GM23248 (cell line): Measurements from ENCODE around the gene DAB1. TPM values are rescaled to one million over a fixed set of nuclear protein-coding genes. Genes with fewer than 3 reads are reported as not detected.
"Not testable (repeated sequence)": the region's sequence is repeated elsewhere in the genome, so short reads cannot be mapped to it uniquely, and the experiment has no call there.

Experiments
- DNase-seq: peaks from one replicate; pipeline ENCODE4 v3.0.0-alpha.2; 2015
- H2AFZ ChIP-seq: fragments of 200-600 bp; sonication (generic); 2 replicates; pipeline ENCODE4 v1.6.1; 2016; ENCODE audit warnings: antibody characterized with exemption
- H3F3A ChIP-seq: fragments of 200-600 bp; sonication (generic); 2 replicates; pipeline ENCODE4 v1.6.1; 2016; ENCODE audit warnings: mild to moderate bottlenecking, antibody characterized with exemption, mixed run types; ENCODE audit not compliant: insufficient read depth
- H3K27ac ChIP-seq: fragments of 200-600 bp; sonication (generic); 2 replicates; pipeline ENCODE4 v1.5.1; 2016; ENCODE audit warnings: mild to moderate bottlenecking
- H3K27me3 ChIP-seq: fragments of 200-600 bp; sonication (generic); replicated peaks from 2 replicates; pipeline ENCODE4 v1.6.1; 2016; ENCODE audit warnings: mild to moderate bottlenecking; ENCODE audit not compliant: insufficient read depth
- H3K36me3 ChIP-seq: fragments of 200-600 bp; sonication (generic); 2 replicates; pipeline ENCODE4 v1.6.1; 2016; ENCODE audit warnings: low read depth, mild to moderate bottlenecking
- H3K4me1 ChIP-seq: fragments of 200-600 bp; sonication (generic); 2 replicates; pipeline ENCODE4 v1.6.1; 2016; ENCODE audit warnings: mild to moderate bottlenecking; ENCODE audit not compliant: insufficient read depth
- H3K4me2 ChIP-seq: fragments of 200-600 bp; sonication (generic); one replicate; pipeline ENCODE4 v1.6.1; 2016; ENCODE audit warnings: mild to moderate bottlenecking; ENCODE audit not compliant: unreplicated experiment
- H3K4me3 ChIP-seq: fragments of 200-600 bp; sonication (generic); 2 replicates; pipeline ENCODE4 v1.5.1; 2016; ENCODE audit warnings: mild to moderate bottlenecking
- H3K79me2 ChIP-seq: fragments of 200-600 bp; sonication (generic); 2 replicates; pipeline ENCODE4 v1.6.1; 2016; ENCODE audit warnings: mild to moderate bottlenecking; ENCODE audit not compliant: insufficient read depth
- H3K9ac ChIP-seq: fragments of 200-600 bp; sonication (generic); 2 replicates; pipeline ENCODE4 v1.6.1; 2016; ENCODE audit warnings: mild to moderate bottlenecking
- H3K9me2 ChIP-seq: fragments of 200-600 bp; sonication (generic); 2 replicates; pipeline ENCODE4 v1.6.1; 2016; ENCODE audit warnings: mixed run types, mild to moderate bottlenecking, moderate library complexity; ENCODE audit not compliant: insufficient read depth
- H3K9me3 ChIP-seq: fragments of 200-600 bp; sonication (generic); one replicate; pipeline ENCODE4 v1.6.1; 2017; ENCODE audit warnings: low read depth
- H4K20me1 ChIP-seq: fragments of 200-600 bp; sonication (generic); 2 replicates; pipeline ENCODE4 v1.6.0; 2016; ENCODE audit not compliant: insufficient read depth
- EZH2 ChIP-seq: fragments of 200-600 bp; sonication (generic); IDR thresholded peaks from 2 replicates; pipeline ENCODE4 v1.6.1; 2018; ENCODE audit warnings: antibody characterized with exemption, mild to moderate bottlenecking; ENCODE audit not compliant: insufficient read depth, poor library complexity, severe bottlenecking
- EZH2phosphoT487 ChIP-seq: fragments of 200-600 bp; sonication (generic); IDR thresholded peaks from 2 replicates; pipeline ENCODE4 v1.6.1; 2018; ENCODE audit warnings: antibody characterized with exemption, moderate library complexity, mild to moderate bottlenecking, low read depth; ENCODE audit not compliant: insufficient read depth
- WGBS, 2 experiments: methylation state at CpG; one replicate each; pipeline ENCODE4 v1.1.6; 2015 to 2017; ENCODE audit warnings: low lambda C conversion rate in 2 of 2, low coverage in 1 of 2; ENCODE audit errors: missing lambda C conversion rate in 2 of 2; 5-methylcytosine and 5-hydroxymethylcytosine counted together
- in situ Hi-C: fragments of 300-500 bp; cut with MboI; formaldehyde crosslinking; loops from 2 replicates; pipeline ENCODE4 v1.15.0; 2020
- polyA plus RNA-seq: library from polyadenylated mRNA; unstranded; fragments of >200 nt; fragmentation: Nextera tagmentation; extraction: Ambion mirVana; gene quantifications from 2 replicates; pipeline ENCODE4 v1.2.1, GENCODE V29; 2016
- total RNA-seq: library from RNA; depleted of rRNA; stranded (reverse); fragments of >200 nt; shearing (Covaris generic); gene quantifications from 2 replicates; pipeline ENCODE4 v1.2.3, GENCODE V29; 2014

The DAB1 gene
- total and polyA plus RNA-seq, 2 experiments from 2014 or later, result 0.11 to 0.39 TPM

DNA sequence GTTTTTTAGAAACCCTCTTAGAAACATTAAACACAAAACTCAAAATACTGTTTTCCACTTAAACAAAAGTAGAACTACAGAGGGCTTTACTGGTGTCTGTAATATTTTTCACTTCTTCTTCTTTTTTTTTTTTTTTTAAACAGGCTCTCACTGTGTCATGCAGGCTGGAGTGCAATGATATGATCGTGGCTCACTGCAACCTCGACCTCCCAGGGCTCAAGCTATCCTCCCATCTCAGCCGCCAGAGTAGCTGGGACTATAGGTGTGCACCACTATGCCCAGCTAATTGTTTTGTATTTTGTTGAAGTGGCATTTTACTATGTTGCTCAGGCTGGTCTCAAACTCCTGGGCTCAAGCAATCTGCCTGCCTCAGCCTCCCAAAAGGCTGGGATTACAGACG, 194.8 kb downstream of the DAB1 start:
- Histone ChIP-seq H2AFZ (no peak overlapping the region), H3K9me2 (no peaks in the 10 kb centered on the region), H3K4me3 (no peak overlapping the region), H3F3A (no peaks in the 10 kb centered on the region), H3K27me3 (no peaks in the 10 kb centered on the region), H3K27ac (no peak overlapping the region), H3K9ac (no peak overlapping the region), H3K4me1 (no peaks in the 10 kb centered on the region), H3K9me3 (no peaks in the 10 kb centered on the region), H4K20me1 (no peaks in the 10 kb centered on the region), H3K36me3 (no peaks in the 10 kb centered on the region), H3K4me2 (no peak overlapping the region), H3K79me2 (no peaks in the 10 kb centered on the region)
- no peak for DNase-seq
- TF ChIP-seq EZH2phosphoT487, result no peak
- 37 to 42% methylated on average over 4 of the region's 4 CpGs for WGBS, 2 experiments
- in situ Hi-C loops, result no loop called here

DNA sequence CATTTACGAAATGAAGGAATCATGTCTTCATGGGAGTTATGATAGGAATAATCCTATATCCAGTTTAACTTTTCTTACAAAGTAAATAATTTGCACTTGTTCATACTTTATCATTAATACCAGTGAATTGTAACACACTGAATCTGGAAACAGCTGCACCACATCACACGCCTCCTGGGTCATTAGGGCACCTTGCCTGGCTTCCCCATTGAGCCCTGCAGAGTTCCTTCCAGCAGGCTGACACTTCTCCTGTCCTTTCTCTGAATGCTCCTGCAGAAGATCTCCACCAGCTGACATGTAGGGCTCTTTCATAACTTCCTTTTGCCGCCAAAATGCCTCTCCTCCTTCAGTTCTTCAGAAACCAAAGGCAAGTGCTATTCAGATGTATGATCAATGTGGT, 201.1 kb downstream of the DAB1 start:
- WGBS, 2 experiments, result 32 to 41% methylated on average over 3 of the region's 3 CpGs
- H3K9me3 ChIP-seq, result no peaks in the 10 kb centered on the region

DNA sequence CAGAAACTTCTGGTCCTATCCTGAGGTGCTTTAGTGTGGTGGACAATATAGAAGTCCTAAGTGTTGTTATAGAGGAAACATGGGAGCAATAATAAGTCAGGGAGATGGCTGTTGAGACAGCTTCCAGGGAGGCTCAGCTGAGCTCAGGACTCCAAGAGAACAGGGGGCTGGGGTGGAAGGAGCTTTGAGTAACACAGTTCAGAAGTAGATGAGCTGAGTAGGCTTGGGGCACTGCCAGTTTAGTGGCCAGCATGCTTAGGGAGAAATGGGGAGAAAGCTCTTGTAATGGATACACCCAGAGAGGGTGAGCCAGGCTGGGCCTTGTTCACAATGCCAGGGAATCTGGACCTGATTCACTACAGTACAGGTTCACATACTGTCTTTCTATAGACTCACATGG, 201.6 kb downstream of the DAB1 start:
- Histone ChIP-seq H3K27me3 (no peaks in the 10 kb centered on the region), H4K20me1 (no peaks in the 10 kb centered on the region), H3K4me1 (no peaks in the 10 kb centered on the region), H3K79me2 (no peaks in the 10 kb centered on the region), H3K9me3 (no peaks in the 10 kb centered on the region), H2AFZ (no peak overlapping the region), H3K4me3 (no peak overlapping the region), H3K27ac (no peak overlapping the region), H3K9ac (no peak overlapping the region), H3K9me2 (no peaks in the 10 kb centered on the region), H3F3A (no peaks in the 10 kb centered on the region), H3K4me2 (no peak overlapping the region), H3K36me3 (no peaks in the 10 kb centered on the region)
- in situ Hi-C loops, result no loop called here
- DNase-seq, result peak; percentile 20
- TF ChIP-seq EZH2, result no peak
- no peak for TF ChIP-seq EZH2phosphoT487

More for the DNA sequence above, 201.1 kb downstream of the DAB1 start:
- no peaks in the 10 kb centered on the region for H3F3A ChIP-seq
- no peaks in the 10 kb centered on the region for H3K9me2 ChIP-seq
- no peak overlapping the region for H3K4me2 ChIP-seq
- H3K9ac ChIP-seq, result no peak overlapping the region
- H3K36me3 ChIP-seq, result no peaks in the 10 kb centered on the region
- H3K4me3 ChIP-seq, result no peak overlapping the region
- no peaks in the 10 kb centered on the region for H3K4me1 ChIP-seq
- TF ChIP-seq EZH2phosphoT487 (no peak), EZH2 (no peak)
- in situ Hi-C loops, result no loop called here
- no peaks in the 10 kb centered on the region for H3K79me2 ChIP-seq
- H4K20me1 ChIP-seq, result no peaks in the 10 kb centered on the region
- H2AFZ ChIP-seq, result no peak overlapping the region
- no peak overlapping the region for H3K27ac ChIP-seq
- no peaks in the 10 kb centered on the region for H3K27me3 ChIP-seq
- DNase-seq, result no peak

DNA sequence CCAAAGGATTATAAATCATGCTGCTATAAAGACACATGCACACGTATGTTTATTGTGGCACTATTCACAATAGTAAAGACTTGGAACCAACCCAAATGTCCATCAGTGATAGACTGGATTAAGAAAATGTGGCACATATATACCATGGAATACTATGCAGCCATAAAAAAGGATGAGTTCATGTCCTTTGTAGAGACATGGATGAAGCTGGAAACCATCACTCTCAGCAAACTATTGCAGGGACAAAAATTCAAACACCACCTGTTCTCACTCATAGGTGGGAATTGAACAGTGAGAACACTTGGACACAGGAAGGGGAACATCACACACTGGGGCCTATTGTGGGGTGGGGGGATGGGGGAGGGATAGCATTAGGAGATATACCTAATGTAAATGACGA, 203.0 kb downstream of the DAB1 start:
- H3K36me3 ChIP-seq, H3K4me3 ChIP-seq, H3K27me3 ChIP-seq, H3K27ac ChIP-seq, H3K4me2 ChIP-seq, H4K20me1 ChIP-seq, H2AFZ ChIP-seq, H3K9ac ChIP-seq, H3K9me3 ChIP-seq, in situ Hi-C loops, H3K79me2 ChIP-seq, H3K4me1 ChIP-seq, DNase-seq, H3K9me2 ChIP-seq, H3F3A ChIP-seq: not testable (repeated sequence)
- WGBS, 2 experiments, result 13 to 17% methylated on average over 1 of the region's 2 CpGs

DNA sequence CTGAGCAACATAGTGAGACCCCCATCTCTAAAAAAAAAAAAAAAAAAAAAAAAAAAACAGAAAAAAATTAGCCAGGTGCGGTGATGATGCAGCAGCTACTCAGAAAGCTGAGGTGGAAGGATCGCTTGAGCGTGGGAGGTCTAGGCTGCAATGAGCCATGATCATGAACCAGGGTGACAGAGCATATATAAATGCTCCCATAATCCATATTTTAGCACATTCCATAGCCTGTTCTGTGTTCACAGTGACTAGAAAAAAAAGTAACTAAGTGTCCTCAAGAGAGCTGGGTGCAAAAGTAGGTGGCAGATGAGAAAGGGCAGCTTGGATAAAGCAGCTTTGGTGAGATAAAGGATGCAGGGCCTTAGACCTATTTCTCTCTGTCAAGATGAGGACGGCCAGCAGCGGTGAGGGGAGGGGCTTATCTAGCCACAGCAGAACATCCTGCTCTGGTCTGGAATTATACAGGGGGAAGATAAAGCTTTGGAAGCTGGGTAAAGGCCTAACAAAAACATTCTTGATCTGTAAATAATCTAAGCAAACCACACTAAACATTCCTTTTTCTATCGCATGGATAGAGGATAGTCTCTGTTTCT, 205.3 kb downstream of the DAB1 start:
- H3K36me3 ChIP-seq, result no peaks in the 10 kb centered on the region
- H3F3A ChIP-seq, result no peaks in the 10 kb centered on the region
- H4K20me1 ChIP-seq, result no peaks in the 10 kb centered on the region
- no peak overlapping the region for H2AFZ ChIP-seq
- H3K4me3 ChIP-seq, result no peak overlapping the region
- DNase-seq, result no peak
- TF ChIP-seq EZH2 (no peak), EZH2phosphoT487 (no peak)
- H3K27ac ChIP-seq, result no peak overlapping the region
- in situ Hi-C loops, result no loop called here
- H3K79me2 ChIP-seq, result no peaks in the 10 kb centered on the region
- no peaks in the 10 kb centered on the region for H3K27me3 ChIP-seq
- no peaks in the 10 kb centered on the region for H3K4me1 ChIP-seq
- no peaks in the 10 kb centered on the region for H3K9me3 ChIP-seq
- no peaks in the 10 kb centered on the region for H3K9me2 ChIP-seq
- 52 to 61% methylated on average over 6 of the region's 6 CpGs for WGBS, 2 experiments
- H3K9ac ChIP-seq, result no peak overlapping the region
- no peak overlapping the region for H3K4me2 ChIP-seq
